SKM-1 (cell line): ENCODE data around the gene ATXN1.
"Not testable (repeated sequence)": the region's sequence is repeated elsewhere in the genome, so short reads cannot be mapped to it uniquely, and the experiment has no call there.

Experiments
- DNase-seq: peaks from one replicate; lab custom pipeline; 2025; ENCODE audit not compliant: unreplicated experiment; lab: John Stamatoyannopoulos, UW

The ATXN1 gene

DNA sequence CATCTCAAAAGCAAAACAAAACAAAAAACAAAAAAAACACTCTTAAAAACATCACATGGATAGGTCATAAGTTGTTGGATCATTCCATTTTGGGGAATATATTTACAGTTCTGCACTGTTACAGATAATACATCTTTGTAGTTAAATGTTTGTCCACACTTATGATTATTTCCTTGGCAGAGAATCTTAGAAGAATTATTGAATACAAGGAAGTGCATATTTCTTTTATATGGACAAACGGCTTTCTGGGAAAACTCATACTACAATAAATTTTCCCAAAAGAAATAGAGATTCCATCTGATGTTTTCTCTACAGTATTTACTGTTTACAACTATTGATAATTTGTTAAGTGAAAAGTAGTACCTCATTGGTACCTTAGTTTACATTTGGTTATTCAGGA lies 489.1 kb downstream of the ATXN1 start:
- no peak for DNase-seq

DNA sequence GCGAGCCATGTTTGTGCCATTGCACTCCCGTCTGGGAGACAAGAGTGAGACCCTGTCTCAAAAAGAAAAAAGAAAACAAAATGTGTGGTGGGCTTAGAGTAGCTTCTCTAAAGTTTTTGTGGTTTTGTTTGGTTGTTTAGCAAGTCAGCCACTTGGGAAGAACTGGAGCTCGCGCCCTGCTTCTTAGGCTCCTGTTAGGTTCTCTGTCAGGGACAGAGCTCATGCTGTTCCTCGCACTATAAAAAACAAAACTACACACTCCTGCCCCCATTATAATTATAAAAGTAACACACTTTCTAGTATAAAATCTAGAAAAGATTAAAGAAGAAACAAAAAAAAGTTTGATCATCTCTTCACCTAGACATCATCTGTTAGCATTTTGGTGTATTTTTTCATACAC lies 489.8 kb downstream of the ATXN1 start:
- DNase-seq: no peak

DNA sequence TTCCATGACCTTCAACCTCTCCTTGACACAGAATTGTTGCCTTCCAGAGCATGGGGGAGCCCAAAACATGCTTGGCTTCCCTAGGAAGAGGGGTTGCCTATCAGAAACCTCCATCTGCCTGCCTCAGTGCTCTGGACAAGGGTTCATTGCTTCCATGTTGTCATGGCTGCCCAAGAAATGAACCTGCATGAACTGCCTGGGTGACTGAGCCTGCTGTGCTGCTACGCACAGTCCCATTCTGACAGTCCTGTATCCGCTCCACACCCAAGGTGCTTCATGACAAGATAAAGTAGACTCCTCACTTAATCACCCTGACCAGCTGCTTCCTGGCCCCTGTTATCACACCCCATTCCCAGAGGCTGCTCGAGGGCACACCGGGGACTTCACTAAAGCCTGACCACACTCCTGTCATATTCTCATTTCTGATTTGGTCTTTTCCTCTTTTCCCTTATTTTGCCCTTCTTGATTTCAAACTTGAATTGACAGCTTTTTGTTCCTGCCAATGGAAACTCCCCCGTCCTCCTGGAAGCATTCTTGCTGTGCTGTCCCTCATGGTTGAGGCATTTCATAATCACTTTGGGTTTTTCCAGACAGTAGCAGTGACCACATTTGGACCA lies 491.0 kb downstream of the ATXN1 start:
- DNase-seq: no peak

DNA sequence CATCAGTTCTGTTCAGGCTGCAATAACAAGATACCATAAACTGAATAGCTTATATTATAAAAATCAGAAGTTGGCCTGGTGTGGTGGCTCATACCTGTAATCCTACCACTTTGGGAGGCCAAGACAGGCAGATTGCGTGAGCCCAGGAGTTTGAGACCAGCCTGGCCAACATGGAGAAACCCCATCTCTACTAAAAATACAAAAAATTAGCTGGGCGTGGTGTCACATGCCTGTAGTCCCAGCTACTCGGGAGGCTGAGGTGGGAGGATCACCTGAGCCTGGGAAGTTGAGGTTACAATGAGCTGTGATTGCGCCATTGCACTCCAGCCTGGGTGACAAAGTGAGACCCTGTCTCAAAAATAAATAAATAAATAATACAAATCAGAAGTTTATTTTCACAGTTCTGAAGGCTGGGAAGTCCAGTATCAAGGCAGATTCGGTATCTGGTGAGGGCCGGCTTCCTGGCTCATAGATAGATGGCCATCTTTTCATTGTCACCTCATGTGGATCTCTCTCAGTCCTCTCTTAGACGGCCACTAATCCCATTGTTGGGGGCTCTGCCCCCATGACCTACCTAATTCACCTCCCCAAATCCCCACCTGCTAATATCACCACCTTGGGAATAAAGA lies 491.7 kb downstream of the ATXN1 start:
- not testable (repeated sequence) for DNase-seq

DNA sequence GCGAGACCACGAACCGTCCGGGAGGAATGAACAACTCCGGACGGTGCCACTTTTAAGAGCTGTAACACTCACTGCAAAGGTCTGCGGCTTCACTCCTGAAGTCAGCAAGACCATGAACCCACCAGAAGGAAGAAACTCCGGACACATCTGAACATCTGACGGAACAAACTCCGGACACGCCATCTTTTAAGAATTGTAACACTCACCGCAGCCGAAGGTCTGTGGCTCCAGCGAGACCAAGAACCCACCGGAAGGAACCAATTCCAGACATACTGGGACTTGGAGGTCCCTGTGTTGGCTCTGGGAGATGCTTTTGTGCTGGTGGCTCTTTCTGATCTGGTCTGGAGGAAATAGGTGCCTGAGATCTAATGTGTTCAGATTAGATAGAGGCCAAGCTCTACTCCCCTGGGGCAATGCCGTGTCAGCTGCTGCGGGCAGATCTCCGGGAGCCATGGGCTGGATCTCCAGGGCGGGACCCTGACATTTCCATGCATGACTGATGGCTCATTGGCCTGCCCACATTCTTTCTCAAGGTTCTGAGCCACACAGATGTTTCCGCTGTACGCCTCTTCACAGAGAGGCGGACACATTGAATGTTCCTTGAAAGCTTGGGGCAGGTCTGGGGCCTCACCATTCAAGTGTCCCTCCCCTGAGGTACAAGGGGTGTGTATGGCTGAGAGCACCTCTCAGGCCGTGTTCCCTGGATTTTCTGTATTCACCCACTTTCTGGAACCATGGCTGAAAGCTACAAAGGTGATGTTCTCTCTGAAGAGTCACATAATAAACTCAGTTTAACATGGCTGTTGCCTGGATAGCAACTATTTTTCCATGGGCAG lies 493.6 kb downstream of the ATXN1 start:
- DNase-seq: no peak

DNA sequence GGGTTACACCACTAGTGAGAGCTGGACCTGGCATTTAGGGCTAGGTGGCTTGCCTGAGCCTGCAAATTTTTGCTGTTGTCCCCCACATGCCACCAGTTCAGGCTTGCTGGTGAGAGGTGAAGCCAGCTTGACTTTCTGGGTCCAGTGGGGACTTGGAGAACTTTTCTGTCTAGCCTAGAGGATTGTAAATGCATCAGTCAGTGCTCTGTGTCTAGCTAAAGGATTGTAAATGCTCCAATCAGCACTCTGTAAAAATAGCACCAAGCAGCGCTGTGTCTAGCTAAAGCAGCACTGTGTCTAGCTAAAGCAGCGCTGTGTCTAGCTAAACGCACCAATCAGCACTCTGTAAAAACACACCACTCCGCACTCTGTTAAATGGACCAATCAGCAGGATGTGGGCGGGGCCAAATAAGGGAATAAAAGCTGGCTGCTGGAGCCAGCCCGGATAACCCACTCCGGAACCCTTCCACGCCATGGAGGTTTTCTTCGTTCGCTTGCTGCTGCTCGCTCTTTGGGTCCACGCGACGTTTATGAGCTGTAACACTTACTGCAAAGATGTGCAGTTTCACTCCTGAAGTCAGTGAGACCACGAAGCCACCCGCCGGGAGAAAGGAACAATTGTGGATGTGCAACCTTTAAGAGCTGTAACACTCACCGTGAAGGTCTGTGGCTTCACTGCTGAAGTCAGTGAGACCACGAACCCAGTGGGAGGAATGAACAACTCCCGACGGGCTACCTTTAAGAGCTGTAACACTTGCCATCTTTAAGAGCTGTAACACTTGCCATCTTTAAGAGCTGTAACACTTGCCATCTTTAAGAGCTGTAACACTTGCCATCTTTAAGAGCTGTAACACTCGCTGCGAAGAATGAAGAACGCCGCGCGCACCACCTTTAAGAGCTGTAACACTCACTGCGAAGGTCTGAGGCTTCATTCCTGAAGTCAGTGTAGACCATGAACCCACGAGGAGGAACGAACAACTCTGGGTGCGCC lies 495.6 kb downstream of the ATXN1 start:
- DNase-seq: no peak

DNA sequence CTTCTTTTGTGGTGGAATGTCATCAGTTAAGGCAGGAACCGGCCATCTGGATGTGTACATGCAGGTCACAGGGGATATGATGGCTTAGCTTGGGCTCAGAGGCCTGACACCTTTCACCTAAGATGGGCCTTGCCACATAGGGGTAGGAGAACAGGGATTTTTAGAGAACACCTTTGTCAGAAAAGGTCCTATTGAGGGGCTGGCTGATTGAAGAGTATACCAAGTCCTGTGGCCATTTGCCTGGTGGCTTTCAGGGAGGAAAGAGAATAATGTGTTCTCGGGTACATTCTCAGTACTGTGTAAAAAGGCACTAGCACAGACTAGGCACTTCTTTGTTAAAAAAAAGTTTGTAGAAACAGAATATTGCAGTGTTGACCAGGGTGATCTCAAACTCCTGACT lies 496.5 kb downstream of the ATXN1 start:
- DNase-seq: no peak

DNA sequence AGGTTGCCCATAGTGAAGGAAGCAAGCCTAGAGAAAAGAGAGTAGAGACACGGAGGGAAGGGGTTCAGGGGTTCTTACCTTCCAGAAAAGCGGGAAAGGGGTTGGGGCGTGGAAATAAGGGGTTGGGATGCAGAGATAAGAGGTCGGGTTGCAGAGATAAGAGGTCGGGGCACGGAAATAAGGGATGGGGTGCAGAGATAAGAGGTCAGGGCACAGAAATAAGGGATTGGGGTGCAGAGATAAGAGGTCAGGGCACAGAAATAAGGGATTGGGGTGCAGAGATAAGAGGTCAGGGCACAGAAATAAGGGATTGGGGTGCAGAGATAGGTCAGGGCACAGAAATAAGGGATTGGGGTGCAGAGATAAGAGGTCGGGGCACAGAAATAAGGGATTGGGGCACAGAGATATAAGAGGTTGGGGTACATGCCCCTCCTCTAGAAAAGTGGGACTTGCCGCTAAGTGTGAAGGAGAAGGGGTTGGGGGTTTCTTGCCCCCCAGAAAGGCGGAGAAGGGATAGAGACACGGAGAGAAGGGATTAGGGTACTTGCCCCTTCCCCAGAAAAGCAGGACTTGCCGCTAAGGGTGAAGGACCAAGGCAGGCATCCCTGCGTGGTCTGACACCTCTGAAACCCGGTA lies 497.7 kb downstream of the ATXN1 start:
- not testable (repeated sequence) for DNase-seq

DNA sequence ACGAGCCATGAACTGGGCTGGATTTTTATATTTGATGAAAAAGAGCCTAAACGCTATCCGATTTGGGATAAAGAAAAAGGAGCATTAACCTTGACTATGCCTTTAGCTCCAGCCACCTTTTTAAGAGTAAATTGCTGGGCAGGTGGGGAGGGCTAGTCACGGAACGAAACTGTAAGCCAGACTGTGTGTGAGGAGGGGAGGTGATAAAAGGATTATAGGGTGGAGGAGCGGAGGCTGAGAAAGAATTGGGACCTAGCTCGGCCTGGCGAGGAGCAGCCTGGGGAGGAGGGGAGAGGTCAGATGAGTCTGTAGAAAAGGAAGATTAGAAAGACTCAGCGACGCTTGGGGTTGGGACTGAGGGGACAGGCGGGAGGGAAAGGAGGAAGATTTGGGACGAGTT lies 498.5 kb downstream of the ATXN1 start:
- DNase-seq: not testable (repeated sequence)

DNA sequence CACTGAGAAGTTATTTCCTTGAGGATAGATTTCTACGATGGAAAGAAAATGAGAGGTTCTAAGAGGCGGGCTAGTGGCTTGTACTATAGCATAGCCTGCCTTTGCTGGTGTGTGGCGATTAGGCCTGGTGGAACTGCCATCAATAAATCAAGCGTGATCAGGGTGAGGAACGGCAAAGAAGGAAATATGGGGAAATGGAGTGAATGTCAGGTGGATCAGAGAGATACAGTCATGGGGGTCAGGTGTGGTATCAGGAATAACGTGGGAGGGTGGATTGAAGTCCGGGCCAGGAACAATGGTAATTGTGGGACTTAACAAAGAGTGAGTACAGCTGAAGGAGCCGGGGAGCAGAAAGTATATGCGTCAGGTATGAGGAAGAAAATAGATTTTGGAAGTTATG lies 500.7 kb downstream of the ATXN1 start:
- not testable (repeated sequence) for DNase-seq

DNA sequence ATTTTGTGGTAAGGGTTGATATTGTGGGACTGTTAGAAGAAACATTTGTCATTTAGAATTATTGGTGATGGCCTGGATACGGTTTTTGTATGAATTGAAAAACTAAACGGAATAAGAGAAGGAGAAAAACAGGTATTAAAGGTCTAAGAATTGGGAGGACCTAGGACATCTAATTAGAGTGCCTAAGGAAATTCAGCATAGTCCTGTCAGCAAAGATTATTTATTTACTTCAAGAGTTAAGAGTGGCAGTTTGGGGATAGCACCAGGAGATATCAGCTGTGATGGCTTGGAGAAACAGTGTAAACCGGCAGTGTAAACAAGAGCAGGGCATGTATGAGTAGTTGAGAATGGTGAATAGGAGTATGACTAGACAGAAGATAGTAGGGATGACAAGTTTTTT lies 501.7 kb downstream of the ATXN1 start:
- not testable (repeated sequence) for DNase-seq

DNA sequence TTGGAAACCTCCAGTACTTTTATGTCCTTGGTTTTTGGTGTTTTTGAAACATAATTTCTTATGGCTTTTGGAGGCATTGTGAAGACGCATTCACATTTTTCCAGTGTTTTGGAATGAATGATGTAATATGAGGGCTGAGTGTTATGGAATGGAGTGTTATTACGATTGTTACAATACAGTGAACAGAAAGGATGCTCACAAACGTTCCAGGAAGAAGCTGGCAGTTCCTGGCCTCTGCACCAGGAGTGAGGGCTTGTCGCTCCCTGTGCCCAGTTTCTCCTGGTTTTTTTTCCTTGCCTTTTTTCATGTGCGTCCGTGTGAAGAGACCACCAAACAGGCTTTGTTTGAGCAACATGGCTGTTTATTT lies 502.6 kb downstream of the ATXN1 start:
- DNase-seq: no peak

DNA sequence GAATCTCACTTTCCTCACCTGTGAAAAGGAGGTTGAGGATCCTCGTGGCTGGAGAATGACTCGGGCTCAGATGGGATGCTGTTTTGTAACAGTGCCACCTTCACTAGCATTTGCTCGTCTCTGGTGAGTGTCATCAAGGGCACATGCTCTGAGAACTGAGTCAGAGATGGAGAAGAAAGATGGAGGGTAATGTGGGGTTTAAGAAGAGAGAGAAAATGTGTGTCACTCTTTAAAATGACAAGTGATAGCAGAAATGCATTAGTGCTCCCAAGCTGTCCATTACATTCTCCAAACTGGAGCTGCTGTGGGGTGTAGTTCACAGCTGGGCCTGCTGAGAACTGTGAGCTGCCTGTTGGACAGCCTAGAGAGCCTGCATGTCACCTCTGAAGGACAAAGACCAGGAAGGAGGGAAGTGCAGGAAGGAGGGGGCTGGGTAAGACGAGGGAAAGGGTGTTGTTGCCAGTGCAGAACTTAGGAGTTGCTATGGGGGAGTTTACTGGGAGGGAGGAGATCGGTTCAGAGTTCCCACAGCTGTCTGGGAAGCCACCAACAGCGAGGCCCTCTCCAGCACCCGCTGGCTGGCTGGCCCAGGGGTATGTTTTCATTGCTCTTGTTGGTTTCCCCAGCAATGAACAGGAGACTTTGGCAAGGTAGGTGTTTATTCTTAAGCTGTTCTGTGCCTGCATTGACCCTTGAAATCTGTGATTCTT lies 503.1 kb downstream of the ATXN1 start:
- DNase-seq: no peak

DNA sequence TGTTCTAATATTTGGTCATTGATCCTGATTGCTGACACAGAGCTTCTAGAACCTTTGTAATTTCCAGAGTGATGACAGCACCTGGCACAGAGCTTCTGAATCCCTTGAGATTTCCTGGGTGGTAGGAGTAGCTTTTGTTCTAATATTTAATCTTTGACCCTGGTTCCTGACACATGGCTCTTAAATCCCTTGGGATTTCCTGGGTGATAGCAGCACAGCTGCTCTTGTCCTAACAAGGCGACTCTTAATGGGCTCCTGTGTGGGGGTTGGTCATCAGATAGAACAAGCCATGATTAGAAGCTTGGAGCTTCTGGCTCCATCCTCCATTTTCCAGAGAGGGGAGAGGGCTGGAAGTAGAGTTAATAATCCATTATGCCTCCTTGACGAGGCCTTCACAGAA lies 504.5 kb downstream of the ATXN1 start:
- DNase-seq: no peak

DNA sequence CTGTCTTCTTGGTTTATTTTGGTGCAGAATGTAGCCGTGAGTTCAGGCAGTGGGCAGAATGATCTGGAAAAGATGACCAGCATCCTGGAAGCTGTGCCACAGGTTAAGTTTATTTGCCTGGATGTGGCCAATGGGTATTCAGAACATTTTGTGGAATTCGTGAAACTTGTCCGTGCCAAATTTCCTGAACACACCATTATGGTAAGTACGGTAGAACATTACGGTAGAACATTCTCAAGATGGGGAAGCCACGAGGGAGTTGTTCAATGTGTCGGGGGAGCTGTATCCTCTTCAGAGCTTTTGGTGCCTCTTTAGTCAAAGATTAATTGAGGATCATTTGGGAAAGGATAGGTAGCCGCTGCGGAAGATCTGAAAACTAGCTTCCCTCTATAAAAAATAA lies 506.7 kb downstream of the ATXN1 start:
- DNase-seq: no peak

DNA sequence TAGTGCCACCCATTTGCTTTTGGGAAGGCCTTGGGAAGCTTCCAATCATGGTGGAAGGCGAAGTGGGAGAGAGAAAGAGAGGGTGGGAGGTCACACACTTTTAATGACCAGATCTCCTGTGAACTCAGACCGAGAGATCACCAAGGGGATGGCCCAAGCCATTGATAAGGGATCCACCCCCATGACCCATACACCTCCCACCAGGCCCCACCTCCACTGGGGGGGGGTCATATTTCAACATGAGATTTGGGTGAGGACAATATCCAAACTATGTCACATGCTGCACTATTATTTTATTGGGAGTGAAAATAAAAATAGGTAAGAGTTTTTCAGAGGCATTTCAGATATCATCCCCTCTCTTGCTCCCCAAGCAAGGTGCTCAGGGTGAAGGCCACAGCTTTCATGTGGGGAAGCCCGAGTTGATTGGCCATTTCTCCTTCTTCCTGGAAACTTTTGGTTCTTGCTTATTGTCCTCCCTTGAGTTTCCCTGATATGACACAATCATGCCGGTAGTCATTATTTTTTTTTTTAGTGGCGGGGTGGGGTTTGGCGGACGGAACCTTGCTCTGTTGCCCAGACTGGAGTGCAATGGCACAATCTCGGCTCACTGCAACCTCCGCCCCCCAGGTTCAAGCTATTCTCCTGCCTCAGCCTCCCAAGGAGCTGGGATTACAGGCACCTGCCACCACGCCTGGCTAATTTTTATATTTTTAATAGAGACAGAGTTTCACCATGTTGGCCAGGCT lies 507.7 kb downstream of the ATXN1 start:
- DNase-seq: no peak

DNA sequence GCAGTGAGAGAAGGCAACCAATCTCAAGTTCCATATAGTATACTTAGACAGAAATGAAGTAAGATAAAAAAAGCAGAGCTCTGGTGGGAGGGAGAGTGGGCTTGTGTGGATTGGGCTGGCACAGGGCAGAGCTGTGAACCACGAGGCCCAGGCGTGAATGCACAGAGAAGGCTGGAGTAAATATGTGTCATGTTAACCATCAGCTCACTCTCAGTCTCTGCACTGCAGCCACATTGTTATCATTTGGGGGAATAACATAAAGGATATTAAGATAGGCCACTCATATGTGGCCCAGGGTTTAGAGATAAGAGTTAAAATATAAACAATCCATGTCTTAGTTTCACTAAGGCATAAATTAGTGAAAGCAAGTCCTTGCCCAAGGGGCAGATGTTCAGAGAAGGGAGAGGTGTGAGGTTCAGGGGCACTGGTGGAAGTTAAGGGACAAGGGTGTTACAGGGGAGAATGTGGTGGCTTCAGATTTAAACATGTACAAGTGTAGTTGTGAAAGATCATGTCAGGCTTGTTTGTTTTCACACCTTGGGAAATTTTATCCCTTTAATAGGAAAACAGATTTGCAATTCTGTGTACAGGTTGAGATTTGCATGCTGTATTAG lies 508.5 kb downstream of the ATXN1 start:
- no peak for DNase-seq

DNA sequence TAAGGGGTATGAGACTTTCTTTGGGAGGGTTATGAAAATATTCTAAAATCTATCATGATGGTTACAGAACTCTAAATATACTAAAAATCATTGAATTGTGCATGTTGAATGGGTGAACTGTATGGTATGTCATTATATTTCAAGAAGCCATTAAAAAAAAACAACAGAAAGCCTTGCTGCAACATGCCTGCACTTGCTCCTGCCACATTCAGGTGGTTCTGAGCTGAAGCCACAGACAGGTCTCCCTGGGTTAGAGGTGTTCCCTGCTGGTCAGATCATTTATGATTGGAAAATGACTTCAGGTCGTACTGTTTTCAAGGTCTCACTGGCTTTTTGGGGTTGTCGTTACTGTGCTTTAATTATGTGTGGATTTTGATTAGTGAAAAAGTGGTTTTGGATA lies 509.6 kb downstream of the ATXN1 start:
- no peak for DNase-seq

DNA sequence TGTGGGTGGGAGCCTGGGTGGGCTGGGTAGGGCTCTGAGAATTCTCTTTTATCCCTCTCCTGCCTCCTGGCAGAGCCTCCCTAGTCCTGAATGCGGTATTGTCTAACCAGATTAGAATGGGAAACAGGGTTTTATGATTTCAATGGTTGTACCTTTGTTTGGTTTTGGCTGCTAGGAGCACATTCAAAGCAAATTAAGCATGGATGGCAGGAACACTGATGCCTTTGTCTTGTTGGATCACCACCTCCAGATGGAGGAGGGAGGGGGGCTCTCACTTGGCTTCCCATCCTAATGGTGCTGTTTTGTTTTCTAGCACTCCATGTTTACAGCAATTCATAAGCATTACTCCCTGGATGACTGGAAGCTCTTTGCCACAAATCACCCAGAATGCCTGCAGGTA lies 511.3 kb downstream of the ATXN1 start:
- DNase-seq: no peak
